K562 (cell line): ENCODE data around the gene UBE2D2.
A peak's percentile ranks its signal among the peaks of the same experiment; 100 is the strongest.

Source experiments
- CHD4 ChIP-seq: fragments of 200-600 bp; sonication (generic); IDR thresholded peaks from 3 replicates; pipeline ENCODE4 v1.6.1; 2012; ENCODE audit warnings: low read depth, mild to moderate bottlenecking, mixed read lengths, low read length, inconsistent platforms; ENCODE audit not compliant: insufficient read depth, insufficient replicate concordance, poor library complexity, severe bottlenecking
- EP300 ChIP-seq: IDR thresholded peaks from 2 replicates; pipeline ENCODE4 v1.6.1; 2012; ENCODE audit warnings: low read length, improper control_type of control experiment
- FOXP4 ChIP-seq: sonication (generic); formaldehyde crosslinking; IDR thresholded peaks from 2 replicates; pipeline ENCODE4 v1.8.0; 2022; ENCODE audit warnings: mild to moderate bottlenecking, missing genetic modification reagents, borderline replicate concordance
- HNRNPH1 ChIP-seq: fragments of 200-400 bp; formaldehyde crosslinking; optimal IDR thresholded peaks from 2 replicates; pipeline ENCODE3; 2017; ENCODE audit warnings: low read depth, mild to moderate bottlenecking, low read length, moderate library complexity
- NFE2 ChIP-seq: IDR thresholded peaks from 2 replicates; pipeline ENCODE4 v1.6.1; 2014; ENCODE audit warnings: antibody characterized with exemption, low read depth
- ZC3H4 ChIP-seq: sonication (generic); formaldehyde crosslinking; IDR thresholded peaks from 2 replicates; pipeline ENCODE4 v1.9.0; 2021; ENCODE audit warnings: missing genetic modification reagents, borderline replicate concordance
- ZFX ChIP-seq: sonication (generic); formaldehyde crosslinking; IDR thresholded peaks from 2 replicates; pipeline ENCODE4 v1.8.0; 2022; ENCODE audit warnings: mild to moderate bottlenecking, missing genetic modification reagents, moderate library complexity
- ZKSCAN1 ChIP-seq: fragments of 150-350 bp; IDR thresholded peaks from 2 replicates; pipeline ENCODE4 v1.6.1; 2016; ENCODE audit warnings: low read depth, low read length

GRCh38 chr5:139648205-139649081 is 87.3 kb downstream of the UBE2D2 start, which contains the start of gene CXXC5:
- TF ChIP-seq CHD4, result no peak
- no peak for TF ChIP-seq EP300
- TF ChIP-seq HNRNPH1, result no peak
- no peak for TF ChIP-seq NFE2
- no peak for TF ChIP-seq ZC3H4
- TF ChIP-seq ZKSCAN1, result peak; percentile 13; the same call in 1 of the 2 replicates
- no peak for TF ChIP-seq ZFX (CRISPR knock-in tag)
- TF ChIP-seq FOXP4, result no peak
